Psoas muscle (tissue), 8 donors: ENCODE data around the gene IRAK4. TPM values are rescaled to one million over a fixed set of nuclear protein-coding genes. Genes with fewer than 3 reads are reported as not detected.
A peak's percentile ranks its signal among the peaks of the same experiment; 100 is the strongest.

ENCODE experiments used
- ATAC-seq, 4 donors: fragments of 200-7000 bp; cut with Tn5 transposase; one replicate each; pipeline ENCODE4 v1.9.1; 2020; ENCODE audit warnings: moderate library complexity in 3 of 4, mild to moderate bottlenecking in 2 of 4
- DNase-seq, 2 donors: peaks; one replicate each; pipeline ENCODE4 v3.0.0-alpha.2; 2020
- H3K27ac ChIP-seq: fragments of 200-600 bp; one replicate; pipeline ENCODE4 v1.8.0; 2022
- H3K27me3 ChIP-seq, 3 donors: fragments of 200-600 bp in 1 of 3; one replicate each; pipeline versions ENCODE4 v1.6.1 to v1.8.0; 2013 to 2022; ENCODE audit warnings: low read length in 2 of 3, mild to moderate bottlenecking in 2 of 3, moderate library complexity in 1 of 3; ENCODE audit not compliant: insufficient read depth in 3 of 3
- H3K36me3 ChIP-seq, 2 donors: fragments of 200-600 bp in 1 of 2; one replicate each; pipeline versions ENCODE4 v1.6.1 to v1.8.0; 2013 to 2022; ENCODE audit warnings: low read depth in 1 of 2, mild to moderate bottlenecking in 1 of 2, moderate library complexity in 1 of 2; ENCODE audit not compliant: insufficient read depth in 1 of 2
- H3K4me1 ChIP-seq: fragments of 200-600 bp; one replicate; pipeline ENCODE4 v1.8.0; 2022
- H3K4me3 ChIP-seq: fragments of 200-600 bp; one replicate; pipeline ENCODE4 v1.8.0; 2022; ENCODE audit warnings: mild to moderate bottlenecking
- H3K9me3 ChIP-seq: fragments of 200-600 bp; one replicate; pipeline ENCODE4 v1.8.0; 2022
- WGBS, 3 donors: extraction: QIAGEN DNeasy Blood & Tissue Kit; methylation state at CpG; one replicate each; pipeline versions ENCODE4 v1.1.6 to v1.1.7; 2013; 5-methylcytosine and 5-hydroxymethylcytosine counted together
- intact Hi-C, 2 donors: fragments of 100-400 bp; cut with DNase I; formaldehyde crosslinking; loops; one replicate each; pipeline versions ENCODE4 v1.11.0 to v1.14.2; 2022
- polyA plus RNA-seq, 3 donors: library from polyadenylated mRNA; stranded (reverse); fragments of 200-250 nt; gene quantifications; one replicate each; pipeline ENCODE4 v1.2.3, GENCODE V29; 2013
- total RNA-seq, 4 donors: library from RNA; stranded (reverse); fragmentation: NEBNext Ultra II Directional in 2 of 4; extraction: Animal tissue kit (Norgen Biotek cat#: 25700) in 2 of 4; gene quantifications; one replicate each; pipeline versions ENCODE4 v1.2.1 to v1.2.4, GENCODE V29; 2021 to 2023
- TF ChIP-seq, protein P1 (sequence below): fragments of 200-600 bp; IDR thresholded peaks from one replicate; pipeline ENCODE4 v1.8.0; 2022; ENCODE audit warnings: antibody characterized with exemption
- donor health status: healthy with polysubstance abuse.
- donor health status: DM: no; HTN: no; CAD: no; lungs with moderate emphysema.
- donor health status: Bipolar disorder and iron deficiency.
- donor health status: healthy.
- donor health status: DM: yes; HTN: yes; CAD: no.
- donor health status: DM: no; HTN: no; CAD: no.
- donor health status: DM: no; HTN: no; CAD: no.
- donor health status: DM: yes; HTN: yes; CAD: no.

Gene IRAK4
- total and polyA plus RNA-seq, 7 donors, result 2.2 to 4.7 (median 3.3) TPM

- ATAC-seq (no peak), DNase-seq (no peak)
- peaks cover 0 to 29% of the 10 kb centered on the region in 2 donors for H3K36me3 ChIP-seq
- 62 to 75% (median 66%) methylated on average over 2 of the region's 2 CpGs for WGBS, 3 donors
- TF ChIP-seq, protein P1, sequence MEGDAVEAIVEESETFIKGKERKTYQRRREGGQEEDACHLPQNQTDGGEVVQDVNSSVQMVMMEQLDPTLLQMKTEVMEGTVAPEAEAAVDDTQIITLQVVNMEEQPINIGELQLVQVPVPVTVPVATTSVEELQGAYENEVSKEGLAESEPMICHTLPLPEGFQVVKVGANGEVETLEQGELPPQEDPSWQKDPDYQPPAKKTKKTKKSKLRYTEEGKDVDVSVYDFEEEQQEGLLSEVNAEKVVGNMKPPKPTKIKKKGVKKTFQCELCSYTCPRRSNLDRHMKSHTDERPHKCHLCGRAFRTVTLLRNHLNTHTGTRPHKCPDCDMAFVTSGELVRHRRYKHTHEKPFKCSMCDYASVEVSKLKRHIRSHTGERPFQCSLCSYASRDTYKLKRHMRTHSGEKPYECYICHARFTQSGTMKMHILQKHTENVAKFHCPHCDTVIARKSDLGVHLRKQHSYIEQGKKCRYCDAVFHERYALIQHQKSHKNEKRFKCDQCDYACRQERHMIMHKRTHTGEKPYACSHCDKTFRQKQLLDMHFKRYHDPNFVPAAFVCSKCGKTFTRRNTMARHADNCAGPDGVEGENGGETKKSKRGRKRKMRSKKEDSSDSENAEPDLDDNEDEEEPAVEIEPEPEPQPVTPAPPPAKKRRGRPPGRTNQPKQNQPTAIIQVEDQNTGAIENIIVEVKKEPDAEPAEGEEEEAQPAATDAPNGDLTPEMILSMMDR, result peak; percentile 19
- no peak overlapping the region for H3K4me3 ChIP-seq
- intact Hi-C loops, result no loop called here
- no peaks in the 10 kb centered on the region for H3K9me3 ChIP-seq
- no peak overlapping the region for H3K27ac ChIP-seq
- H3K27me3 ChIP-seq, result no peaks in the 10 kb centered on the region
- H3K4me1 ChIP-seq, result no peaks in the 10 kb centered on the region
These were observed 30.6 kb upstream of the IRAK4 start for GRCh38 chr12:43728117-43728516.

GRCh38 chr12:43728698-43729097 is 30.1 kb upstream of the IRAK4 start:
- no peak for DNase-seq
- 79 to 88% (median 85%) methylated on average over 1 of the region's 1 CpG for WGBS, 3 donors
- H3K36me3 ChIP-seq, result peaks cover 0 to 30% of the 10 kb centered on the region in 2 donors
- no peak overlapping the region for H3K27ac ChIP-seq
- TF ChIP-seq, protein P1, result no peak
- no peak for ATAC-seq
- H3K9me3 ChIP-seq, result no peaks in the 10 kb centered on the region
- H3K4me3 ChIP-seq, result no peak overlapping the region
- no peaks in the 10 kb centered on the region for H3K27me3 ChIP-seq
- intact Hi-C loops, result no loop called here
- H3K4me1 ChIP-seq, result no peaks in the 10 kb centered on the region

DNA sequence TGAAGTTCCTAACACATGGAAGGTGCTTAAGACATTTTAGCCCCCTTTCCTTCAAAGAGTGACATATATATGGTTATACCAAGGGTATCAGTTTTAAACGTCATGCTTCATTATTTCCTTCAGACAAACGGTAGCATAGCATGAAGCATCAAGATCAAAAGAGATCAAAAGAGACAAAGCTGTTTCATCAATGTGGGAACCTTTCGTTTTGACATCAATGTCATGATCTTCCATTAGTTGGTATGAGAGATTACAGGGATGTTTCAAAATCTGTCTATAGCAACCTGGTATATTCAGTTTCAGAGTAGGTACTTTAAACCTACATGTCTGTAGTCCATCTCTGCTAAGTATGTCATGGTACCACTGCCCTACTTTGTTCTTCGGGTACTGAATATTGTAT is 28.5 kb upstream of the IRAK4 start:
- H3K36me3 ChIP-seq, result peaks cover 0 to 44% of the 10 kb centered on the region in 2 donors
- ATAC-seq, result no peak
- no peak overlapping the region for H3K27ac ChIP-seq
- WGBS, 3 donors, result 57 to 71% (median 59%) methylated on average over 4 of the region's 4 CpGs
- no peak for DNase-seq
- intact Hi-C loops, result no loop called here
- H3K9me3 ChIP-seq, result no peaks in the 10 kb centered on the region
- no peaks in the 10 kb centered on the region for H3K27me3 ChIP-seq
- TF ChIP-seq, protein P1, result no peak
- H3K4me3 ChIP-seq, result no peak overlapping the region
- H3K4me1 ChIP-seq, result no peaks in the 10 kb centered on the region

DNA sequence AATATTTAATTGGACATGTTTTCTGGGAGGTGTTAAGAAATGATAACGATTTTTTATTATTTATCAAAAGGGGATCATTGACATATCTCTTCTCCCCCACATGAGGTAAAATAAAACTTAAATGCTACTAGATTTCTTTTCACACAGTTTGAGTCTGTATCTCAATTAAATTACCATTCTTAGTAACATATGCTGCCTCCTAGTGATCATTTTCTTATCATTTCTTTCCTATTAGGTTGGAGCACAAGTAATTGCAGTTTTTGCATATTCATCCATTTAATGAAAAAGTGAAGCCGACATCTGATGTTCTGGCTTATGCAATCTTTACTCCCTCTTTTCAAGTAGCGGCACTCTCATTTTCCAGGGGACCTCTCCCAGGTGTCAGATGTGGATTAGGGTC is 25.1 kb upstream of the IRAK4 start:
- no peaks in the 10 kb centered on the region for H3K4me1 ChIP-seq
- H3K36me3 ChIP-seq, result peaks cover 0 to 66% of the 10 kb centered on the region in 2 donors
- H3K9me3 ChIP-seq, result no peaks in the 10 kb centered on the region
- no peaks in the 10 kb centered on the region for H3K27me3 ChIP-seq
- no peak for ATAC-seq
- H3K4me3 ChIP-seq, result no peak overlapping the region
- intact Hi-C loops, result no loop called here
- TF ChIP-seq, protein P1, result no peak
- H3K27ac ChIP-seq, result no peak overlapping the region
- DNase-seq, result no peak
- 91 to 97% (median 95%) methylated on average over 3 of the region's 3 CpGs for WGBS, 3 donors

- WGBS, 3 donors, result 86 to 90% (median 89%) methylated on average over 3 of the region's 3 CpGs
- Histone ChIP-seq H3K36me3 (peaks cover 0 to 51% of the 10 kb centered on the region in 2 donors), H3K27me3 (no peaks in the 10 kb centered on the region), H3K4me1 (peaks cover 6% of the 10 kb centered on the region), H3K27ac (no peak overlapping the region), H3K4me3 (no peak overlapping the region), H3K9me3 (no peaks in the 10 kb centered on the region)
- intact Hi-C loops, result no loop called here
- DNase-seq (no peak), ATAC-seq (no peak)
- TF ChIP-seq, protein P1, result no peak
These were observed 21.8 kb upstream of the IRAK4 start for GRCh38 chr12:43736927-43737440.
